Measurements from ENCODE around the gene GALNT18. TPM values are rescaled to one million over a fixed set of nuclear protein-coding genes. Genes with fewer than 3 reads are reported as not detected.

GALNT18 gene
- total and polyA plus RNA-seq, 2 of the 4 experiments (the other 2 are of a cell fraction) = 9.5 to 11.3 TPM

DNA sequence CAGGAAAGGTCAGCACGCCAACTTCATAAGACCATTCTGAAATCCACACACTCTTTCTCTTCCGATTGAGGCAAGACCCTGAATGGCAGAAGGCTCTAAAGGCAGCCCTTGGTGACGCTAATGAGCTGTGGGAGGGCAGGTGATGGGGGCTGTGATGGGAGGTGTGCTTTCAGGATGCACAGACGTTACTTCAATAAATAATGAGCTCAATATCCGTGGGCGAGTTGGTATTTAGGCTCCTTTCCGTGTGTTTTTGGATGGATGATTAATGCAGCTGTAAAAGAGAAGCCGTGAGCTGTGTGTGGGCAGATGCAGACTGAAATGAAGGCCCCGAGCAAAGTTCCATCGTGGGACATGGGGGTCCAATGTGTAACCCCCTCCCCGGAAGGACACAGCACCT, 138.2 kb downstream of the GALNT18 start:
- Histone ChIP-seq H3K9me1 (ENCODE audit: insufficient read depth, low read length) (no peaks in the 10 kb centered on the region), H4K8ac (ENCODE audit: low read depth in 2 of 2, low read length in 2 of 2) (no peak overlapping the region), H3K4ac (ENCODE audit: low read depth, low read length) (no peak overlapping the region), H4K5ac (ENCODE audit: low read depth, low read length) (no peak overlapping the region), H3K36me3 (ENCODE audit: control insufficient read depth, insufficient read depth, low read length) (no peaks in the 10 kb centered on the region), H3K9ac (ENCODE audit: low read depth, low read length) (no peak overlapping the region), H3K79me1 (ENCODE audit: low read depth in 1 of 2, low read length in 2 of 2) (no peaks in the 10 kb centered on the region), H3K27ac (ENCODE audit: insufficient read depth, low read length) (no peak overlapping the region), H3K4me2 (ENCODE audit: low read depth, low read length) (no peak overlapping the region), H3K23ac (ENCODE audit: low read depth, low read length) (no peak overlapping the region), H3K9me3 (ENCODE audit: control insufficient read depth, insufficient read depth, low read length) (no peaks in the 10 kb centered on the region), H3K27me3 (ENCODE audit: control insufficient read depth, insufficient read depth, low read length) (peaks cover 3% of the 10 kb centered on the region; the same call in 1 of the 2 replicates), H4K20me1 (ENCODE audit: insufficient read depth, low read length) (no peaks in the 10 kb centered on the region), H2AFZ (replicated peaks; ENCODE audit: low read length, poor library complexity) (no peak overlapping the region), H3K56ac (ENCODE audit: extremely low read depth, insufficient read depth, low read length) (no peak overlapping the region), H2AK5ac (ENCODE audit: low read depth, low read length) (no peak overlapping the region), H2BK15ac (ENCODE audit: low read depth, low read length) (no peak overlapping the region), H2BK20ac (ENCODE audit: low read depth, low read length) (no peak overlapping the region), H2AK9ac (replicated peaks; ENCODE audit: low read depth, low read length, poor library complexity) (no peak overlapping the region), H2BK5ac (ENCODE audit: low read depth, low read length, poor library complexity, severe bottlenecking) (no peak overlapping the region), H3K14ac (replicated peaks; ENCODE audit: low read depth, low read length) (no peak overlapping the region), H2BK120ac (ENCODE audit: low read depth, low read length) (no peak overlapping the region), H3K4me3 (ENCODE audit: insufficient read depth, low read depth, low read length) (no peak overlapping the region), H3K18ac (ENCODE audit: low read depth, low read length) (no peak overlapping the region), H3K4me1 (ENCODE audit: control insufficient read depth, insufficient read depth, low read length) (0 out of 2 replicates have a peak, but pooled peaks cover 2% of the 10 kb centered on the region), H4K91ac (ENCODE audit: insufficient read depth, low read depth, low read length) (no peak overlapping the region)
- DNase-seq = no peak
- no peak for ATAC-seq (ENCODE audit: low read depth)
- dilution Hi-C loops (cut with HindIII; ENCODE audit: low sequenced_read_pairs, unreplicated experiment) (no loop called here), in situ Hi-C loops (cut with MboI; ENCODE audit: low sequenced_read_pairs) (no loop called here), intact Hi-C loops (cut with micrococcal nuclease) (no loop called here)
- ChIA-PET CTCF (no interaction called here), POLR2A (ENCODE audit: unreplicated experiment) (no interaction called here)
- TF ChIP-seq MAZ (IDR thresholded peaks at IDR 0.05; ENCODE audit: borderline replicate concordance, low read depth, low read length) (no peak), CHD1 (IDR thresholded peaks at IDR 0.05; ENCODE audit: low read depth, low read length) (no peak), CEBPB (IDR thresholded peaks at IDR 0.05; ENCODE audit: low read depth, low read length) (no peak), RFX5 (IDR thresholded peaks at IDR 0.05; ENCODE audit: low read depth, low read length) (no peak), MXI1 (IDR thresholded peaks at IDR 0.05; ENCODE audit: borderline replicate concordance, low read depth, low read length) (no peak), POLR2A (IDR thresholded peaks at IDR 0.05; ENCODE audit: low read depth, low read length) (no peak), BHLHE40 (IDR thresholded peaks at IDR 0.05; ENCODE audit: low read depth, low read length) (no peak), SMC3 (IDR thresholded peaks at IDR 0.05; ENCODE audit: low read depth, low read length) (no peak)
- BruUV-seq (replicated peaks) = no TSS peak
- WGBS, 2 experiments (ENCODE audit: extremely low coverage in 2 of 2, insufficient read length in 1 of 2) = 34% methylated on average over 3 of the region's 11 CpGs; no CpG with 5 or more reads in 1 of the 2 experiments

Data from IMR-90 (cell line).